Sigmoid colon (tissue), 7 donors: Measurements from ENCODE around the gene FAM174B. TPM values are rescaled to one million over a fixed set of nuclear protein-coding genes. Genes with fewer than 3 reads are reported as not detected.
A peak's percentile ranks its signal among the peaks of the same experiment; 100 is the strongest.

ENCODE experiments used
- DNase-seq: peaks from one replicate; pipeline ENCODE4 v3.0.0-alpha.2; 2019
- H3K27ac ChIP-seq, 4 donors: fragments of 200-600 bp; sonication (generic); one replicate each; pipeline ENCODE4 v1.5.1; 2016 to 2019; ENCODE audit warnings: mild to moderate bottlenecking in 1 of 4
- H3K27me3 ChIP-seq, 3 donors: fragments of 200-600 bp; sonication (generic); one replicate each; pipeline ENCODE4 v1.5.1; 2019; ENCODE audit warnings: mild to moderate bottlenecking in 1 of 3
- H3K36me3 ChIP-seq, 4 donors: fragments of 200-600 bp; sonication (generic); one replicate each; pipeline ENCODE4 v1.5.1; 2016 to 2019
- H3K4me1 ChIP-seq, 4 donors: fragments of 200-600 bp; sonication (generic); one replicate each; pipeline ENCODE4 v1.5.1; 2017 to 2019
- H3K4me3 ChIP-seq, 4 donors: fragments of 200-600 bp; sonication (generic); one replicate each; pipeline ENCODE4 v1.5.1; 2017 to 2019; ENCODE audit warnings: mild to moderate bottlenecking in 2 of 4, moderate library complexity in 1 of 4
- H3K9me3 ChIP-seq, 4 donors: fragments of 200-600 bp in 3 of 4; sonication (generic) in 3 of 4; one replicate each; pipeline versions ENCODE4 v1.5.1 to v1.6.1; 2013 to 2019
- EP300 ChIP-seq, 4 donors: sonication (generic); formaldehyde crosslinking; IDR thresholded peaks; one replicate each; pipeline ENCODE4 v1.6.1; 2017; ENCODE audit warnings: antibody characterized with exemption in 4 of 4
- POLR2A ChIP-seq, 2 donors: fragments of 450-650 bp; IDR thresholded peaks; one replicate each; pipeline ENCODE4 v1.6.1; 2016; ENCODE audit warnings: antibody characterized with exemption in 2 of 2, mild to moderate bottlenecking in 2 of 2, moderate library complexity in 2 of 2
- POLR2AphosphoS5 ChIP-seq, 4 donors: sonication (generic); formaldehyde crosslinking; IDR thresholded peaks; one replicate each; pipeline ENCODE4 v1.6.1; 2017; ENCODE audit warnings: antibody characterized with exemption in 4 of 4
- WGBS, 2 donors: extraction: QIAGEN DNeasy Blood & Tissue Kit; methylation state at CpG; one replicate each; pipeline ENCODE4 v1.1.7; 2013; 5-methylcytosine and 5-hydroxymethylcytosine counted together
- intact Hi-C: fragments of 100-400 bp; cut with DNase I; formaldehyde crosslinking; loops from one replicate; pipeline ENCODE4 v1.15.1; 2023
- polyA plus RNA-seq, 3 donors: library from polyadenylated mRNA; stranded (reverse); fragments of 200-250 nt; gene quantifications; one replicate each; pipeline ENCODE4 v1.2.3, GENCODE V29; 2013
- total RNA-seq, 4 donors: library from RNA; depleted of rRNA; stranded (reverse); fragments of >200 nt; gene quantifications; one replicate each; pipeline ENCODE4 v1.1.0, GENCODE V29; 2016
- TF ChIP-seq, protein P1 (sequence below), 4 experiments: fragments of 450-650 bp in 3 of 4; fragments of 200-600 bp in 1 of 4; IDR thresholded peaks; one replicate each; pipeline ENCODE4 v1.5.1; 2016 to 2019; ENCODE audit warnings: antibody characterized with exemption in 4 of 4, mild to moderate bottlenecking in 3 of 4, moderate library complexity in 2 of 4
- donor health status: healthy with polysubstance abuse.
- donor health status: Bipolar disorder and iron deficiency.
- donor health status: healthy.

FAM174B gene
- total and polyA plus RNA-seq, 7 donors: 5.3 to 38.9 (median 8.1) TPM

DNA sequence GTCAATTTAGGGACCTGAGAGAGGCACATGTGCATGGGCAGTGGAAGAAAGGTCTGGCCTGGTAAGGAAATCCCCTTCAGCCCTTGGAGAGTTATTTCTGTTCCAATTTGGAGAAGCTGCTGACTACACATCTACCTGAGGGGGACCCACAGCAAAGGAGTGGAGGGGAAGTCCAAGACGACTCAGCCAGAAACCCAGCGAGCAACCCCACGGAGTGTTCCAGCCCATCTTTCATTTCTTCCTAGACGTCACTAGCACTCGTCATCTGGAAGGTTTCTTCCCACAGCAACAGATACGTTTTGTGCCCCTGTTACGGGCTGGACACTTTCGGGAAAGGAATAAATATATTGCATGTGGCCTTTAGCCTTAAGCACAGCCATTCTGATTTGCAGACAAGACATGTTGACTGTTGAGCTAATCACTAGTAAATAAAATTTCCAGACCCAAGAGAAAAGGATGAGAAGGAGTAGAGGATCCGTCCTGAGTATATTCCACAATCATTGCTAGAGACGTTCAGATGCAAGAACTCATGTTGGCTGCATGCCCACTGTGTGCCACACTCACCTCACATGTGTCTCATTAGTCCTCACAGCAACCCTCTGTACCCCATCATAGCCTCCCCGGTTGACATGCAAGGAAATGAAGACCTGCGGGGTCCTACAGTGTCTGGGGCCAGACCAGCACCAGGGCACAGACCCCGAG lies 7.8 kb upstream of the FAM174B start:
- Histone ChIP-seq H3K36me3 (no peaks in the 10 kb centered on the region), H3K4me3 (no peak overlapping the region), H3K27me3 (no peaks in the 10 kb centered on the region), H3K4me1 (peaks cover 0 to 41% (median 36%) of the 10 kb centered on the region in 4 donors), H3K9me3 (no peaks in the 10 kb centered on the region), H3K27ac (peak overlapping the region in 2 of 4 donors; percentile 75 to 76)
- no peak for DNase-seq
- no peak for TF ChIP-seq POLR2AphosphoS5 (IDR thresholded peaks at IDR 0.05)
- intact Hi-C loops: loop anchor here (5.0 to 10.0 kb wide), 2 partner anchors 41 to 51 kb away; no protein-coding TSS in a partner anchor
- WGBS, 2 donors: 86 to 91% methylated on average over 13 of the region's 13 CpGs

- intact Hi-C loops: loop anchor here (5.0 to 10.0 kb wide), 2 partner anchors 40 to 52 kb away; no protein-coding TSS in a partner anchor
- H3K36me3 ChIP-seq: no peaks in the 10 kb centered on the region
- H3K27ac ChIP-seq: no peak overlapping the region
- peaks cover 0 to 36% (median 34%) of the 10 kb centered on the region in 4 donors for H3K4me1 ChIP-seq
- no peak overlapping the region for H3K4me3 ChIP-seq
- TF ChIP-seq, protein P1, sequence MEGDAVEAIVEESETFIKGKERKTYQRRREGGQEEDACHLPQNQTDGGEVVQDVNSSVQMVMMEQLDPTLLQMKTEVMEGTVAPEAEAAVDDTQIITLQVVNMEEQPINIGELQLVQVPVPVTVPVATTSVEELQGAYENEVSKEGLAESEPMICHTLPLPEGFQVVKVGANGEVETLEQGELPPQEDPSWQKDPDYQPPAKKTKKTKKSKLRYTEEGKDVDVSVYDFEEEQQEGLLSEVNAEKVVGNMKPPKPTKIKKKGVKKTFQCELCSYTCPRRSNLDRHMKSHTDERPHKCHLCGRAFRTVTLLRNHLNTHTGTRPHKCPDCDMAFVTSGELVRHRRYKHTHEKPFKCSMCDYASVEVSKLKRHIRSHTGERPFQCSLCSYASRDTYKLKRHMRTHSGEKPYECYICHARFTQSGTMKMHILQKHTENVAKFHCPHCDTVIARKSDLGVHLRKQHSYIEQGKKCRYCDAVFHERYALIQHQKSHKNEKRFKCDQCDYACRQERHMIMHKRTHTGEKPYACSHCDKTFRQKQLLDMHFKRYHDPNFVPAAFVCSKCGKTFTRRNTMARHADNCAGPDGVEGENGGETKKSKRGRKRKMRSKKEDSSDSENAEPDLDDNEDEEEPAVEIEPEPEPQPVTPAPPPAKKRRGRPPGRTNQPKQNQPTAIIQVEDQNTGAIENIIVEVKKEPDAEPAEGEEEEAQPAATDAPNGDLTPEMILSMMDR (IDR thresholded peaks at IDR 0.05): no peak
- no peak for TF ChIP-seq POLR2A (IDR thresholded peaks at IDR 0.05)
- no peak for TF ChIP-seq POLR2AphosphoS5 (IDR thresholded peaks at IDR 0.05)
- TF ChIP-seq EP300 (IDR thresholded peaks at IDR 0.05): no peak
- no peaks in the 10 kb centered on the region for H3K9me3 ChIP-seq
- H3K27me3 ChIP-seq: no peaks in the 10 kb centered on the region
- no peak for DNase-seq
- 86 to 88% methylated on average over 4 of the region's 4 CpGs for WGBS, 2 donors
These were observed 7.2 kb upstream of the FAM174B start for GRCh38 chr15:92662762-92663161.

GRCh38 chr15:92661956-92662355 lies 6.4 kb upstream of the FAM174B start:
- H3K27ac ChIP-seq: no peak overlapping the region
- intact Hi-C loops: loop anchor here (5.0 to 10.0 kb wide), 2 partner anchors 40 to 53 kb away; no protein-coding TSS in a partner anchor
- TF ChIP-seq, protein P1 (IDR thresholded peaks at IDR 0.05): no peak
- no peak for TF ChIP-seq EP300 (IDR thresholded peaks at IDR 0.05)
- no peak for TF ChIP-seq POLR2AphosphoS5 (IDR thresholded peaks at IDR 0.05)
- no peak for TF ChIP-seq POLR2A (IDR thresholded peaks at IDR 0.05)
- peaks cover 0 to 28% (median 26%) of the 10 kb centered on the region in 4 donors for H3K4me1 ChIP-seq
- no peak for DNase-seq
- H3K9me3 ChIP-seq: no peaks in the 10 kb centered on the region
- H3K27me3 ChIP-seq: no peaks in the 10 kb centered on the region
- H3K4me3 ChIP-seq: no peak overlapping the region
- H3K36me3 ChIP-seq: no peaks in the 10 kb centered on the region

DNA sequence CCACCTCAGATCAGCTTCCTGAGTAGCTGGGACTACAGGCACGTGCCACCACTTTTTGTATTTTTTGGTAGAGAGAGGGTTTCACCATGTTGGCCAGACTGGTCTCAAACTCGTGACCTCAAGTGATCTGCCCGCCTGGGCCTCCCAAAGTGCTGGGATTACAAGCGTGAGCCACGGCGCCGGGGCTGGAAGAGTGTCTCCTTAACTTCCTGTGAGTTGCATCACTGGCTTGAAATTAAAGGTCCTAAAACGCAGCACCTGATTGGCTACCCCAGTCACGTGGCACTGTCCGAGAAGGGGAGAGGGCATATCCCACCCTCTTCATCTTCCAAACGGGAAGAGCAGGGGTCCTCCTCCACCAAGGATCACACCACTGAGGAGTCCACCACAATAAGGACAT lies 5.5 kb upstream of the FAM174B start:
- TF ChIP-seq EP300 (IDR thresholded peaks at IDR 0.05) (no peak), POLR2AphosphoS5 (IDR thresholded peaks at IDR 0.05) (no peak), POLR2A (IDR thresholded peaks at IDR 0.05) (no peak)
- TF ChIP-seq, protein P1 (IDR thresholded peaks at IDR 0.05): no peak
- 89 to 94% methylated on average over 11 of the region's 11 CpGs for WGBS, 2 donors
- H3K4me1 ChIP-seq: peaks cover 0 to 22% (median 17%) of the 10 kb centered on the region in 4 donors
- H3K27ac ChIP-seq: no peak overlapping the region
- intact Hi-C loops: loop anchor here (5.0 to 10.0 kb wide), 2 partner anchors 39 to 54 kb away; no protein-coding TSS in a partner anchor
- DNase-seq: no peak
- no peaks in the 10 kb centered on the region for H3K9me3 ChIP-seq
- H3K36me3 ChIP-seq: no peaks in the 10 kb centered on the region
- no peak overlapping the region for H3K4me3 ChIP-seq
- H3K27me3 ChIP-seq: no peaks in the 10 kb centered on the region

DNA sequence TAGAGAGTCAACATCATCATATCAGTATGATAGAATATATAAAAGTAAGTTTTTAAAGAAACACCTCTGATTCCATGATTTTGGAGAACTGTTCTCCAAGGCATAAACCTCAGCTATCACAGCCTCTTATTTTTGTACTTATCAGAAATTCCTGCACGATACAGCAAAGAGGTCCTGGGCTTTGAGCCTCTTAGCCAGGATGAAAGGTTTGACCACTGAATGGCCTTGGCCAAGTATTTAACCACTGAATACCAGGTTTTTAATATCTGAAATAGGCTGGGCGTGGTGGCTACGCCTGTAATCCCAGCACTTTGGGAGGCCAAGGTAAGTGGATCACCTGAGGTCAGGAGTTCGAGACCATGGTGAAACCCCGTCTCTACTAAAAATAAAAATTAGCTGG lies 1.9 kb upstream of the FAM174B start:
- H3K27ac ChIP-seq: no peak overlapping the region
- no peaks in the 10 kb centered on the region for H3K36me3 ChIP-seq
- 85 to 93% methylated on average over 5 of the region's 5 CpGs for WGBS, 2 donors
- DNase-seq: no peak
- intact Hi-C loops: no loop called here
- H3K9me3 ChIP-seq: no peaks in the 10 kb centered on the region
- peaks cover 0 to 23% (median 14%) of the 10 kb centered on the region in 4 donors for H3K4me1 ChIP-seq
- TF ChIP-seq POLR2A (IDR thresholded peaks at IDR 0.05) (no peak), EP300 (IDR thresholded peaks at IDR 0.05) (no peak), POLR2AphosphoS5 (IDR thresholded peaks at IDR 0.05) (no peak)
- TF ChIP-seq, protein P1 (IDR thresholded peaks at IDR 0.05): no peak
- no peaks in the 10 kb centered on the region for H3K27me3 ChIP-seq
- no peak overlapping the region for H3K4me3 ChIP-seq
